KOPT-K1 (cell line): Measurements from ENCODE around the gene CCNL2.
A peak's percentile ranks its signal among the peaks of the same experiment; 100 is the strongest.
"Not testable (repeated sequence)": the region's sequence is repeated elsewhere in the genome, so short reads cannot be mapped to it uniquely, and the experiment has no call there.

Experiments used
- H3K27ac ChIP-seq: fragments of 200-600 bp; sonication (generic); 2 replicates; pipeline ENCODE4 v1.5.1; 2016; ENCODE audit warnings: antibody characterized with exemption, mild to moderate bottlenecking, low read depth, low read length; ENCODE audit not compliant: poor library complexity, severe bottlenecking
- H3K36me3 ChIP-seq: fragments of 200-600 bp; sonication (generic); 2 replicates; pipeline ENCODE4 v1.5.1; 2017; ENCODE audit warnings: antibody characterized with exemption, mild to moderate bottlenecking, low read length, moderate library complexity; ENCODE audit not compliant: insufficient read depth
- H3K9me3 ChIP-seq: fragments of 200-600 bp; sonication (generic); 2 replicates; pipeline ENCODE4 v1.5.1; 2017; ENCODE audit warnings: antibody characterized with exemption, low read length, mild to moderate bottlenecking; ENCODE audit not compliant: insufficient read depth, poor library complexity, severe bottlenecking

Gene CCNL2

GRCh38 chr1:1434824-1435105 lies 35.6 kb upstream of the CCNL2 start:
- Histone ChIP-seq H3K27ac (no peak overlapping the region), H3K9me3 (no peaks in the 10 kb centered on the region), H3K36me3 (no peaks in the 10 kb centered on the region)

DNA sequence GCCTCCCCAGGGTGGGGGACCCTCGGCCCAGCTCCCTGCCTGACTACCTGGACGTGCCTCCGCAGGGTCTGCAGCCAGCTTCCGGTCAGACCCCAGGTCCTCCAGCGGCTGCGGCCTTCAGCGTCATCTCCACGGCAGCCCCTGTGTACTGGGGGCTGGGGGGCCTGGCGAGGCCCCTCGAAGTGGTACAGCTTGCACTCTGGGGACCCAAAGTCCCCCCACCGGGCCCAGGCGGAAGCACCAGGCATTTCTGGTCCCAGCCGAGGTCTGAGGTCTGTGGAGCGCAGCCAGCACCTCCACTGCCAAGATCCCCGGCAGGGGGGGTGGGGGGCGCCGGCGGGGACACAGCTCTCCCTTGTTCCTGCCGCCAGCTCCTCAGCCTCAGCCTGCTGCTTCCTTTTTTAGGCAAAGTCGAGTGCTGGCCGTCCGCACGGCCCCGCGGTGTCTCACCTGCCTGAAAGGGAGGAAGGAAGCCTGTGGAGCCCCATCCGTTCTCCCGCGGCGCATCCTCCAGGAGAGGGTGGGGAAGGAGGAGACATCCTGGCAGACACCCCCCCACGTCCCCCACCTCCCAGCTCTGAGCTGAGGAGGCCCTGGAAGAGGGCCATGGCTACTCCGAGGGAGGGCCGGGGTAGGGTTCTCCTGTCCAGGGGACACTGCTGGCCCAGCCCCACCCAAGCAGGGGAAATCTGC lies 35.1 kb upstream of the CCNL2 start:
- H3K9me3 ChIP-seq = no peaks in the 10 kb centered on the region
- H3K27ac ChIP-seq = no peak overlapping the region
- H3K36me3 ChIP-seq = no peaks in the 10 kb centered on the region

- Histone ChIP-seq H3K9me3 (no peaks in the 10 kb centered on the region), H3K36me3 (no peaks in the 10 kb centered on the region), H3K27ac (no peak overlapping the region)
These were observed 34.6 kb upstream of the CCNL2 start for GRCh38 chr1:1433804-1434130.

DNA sequence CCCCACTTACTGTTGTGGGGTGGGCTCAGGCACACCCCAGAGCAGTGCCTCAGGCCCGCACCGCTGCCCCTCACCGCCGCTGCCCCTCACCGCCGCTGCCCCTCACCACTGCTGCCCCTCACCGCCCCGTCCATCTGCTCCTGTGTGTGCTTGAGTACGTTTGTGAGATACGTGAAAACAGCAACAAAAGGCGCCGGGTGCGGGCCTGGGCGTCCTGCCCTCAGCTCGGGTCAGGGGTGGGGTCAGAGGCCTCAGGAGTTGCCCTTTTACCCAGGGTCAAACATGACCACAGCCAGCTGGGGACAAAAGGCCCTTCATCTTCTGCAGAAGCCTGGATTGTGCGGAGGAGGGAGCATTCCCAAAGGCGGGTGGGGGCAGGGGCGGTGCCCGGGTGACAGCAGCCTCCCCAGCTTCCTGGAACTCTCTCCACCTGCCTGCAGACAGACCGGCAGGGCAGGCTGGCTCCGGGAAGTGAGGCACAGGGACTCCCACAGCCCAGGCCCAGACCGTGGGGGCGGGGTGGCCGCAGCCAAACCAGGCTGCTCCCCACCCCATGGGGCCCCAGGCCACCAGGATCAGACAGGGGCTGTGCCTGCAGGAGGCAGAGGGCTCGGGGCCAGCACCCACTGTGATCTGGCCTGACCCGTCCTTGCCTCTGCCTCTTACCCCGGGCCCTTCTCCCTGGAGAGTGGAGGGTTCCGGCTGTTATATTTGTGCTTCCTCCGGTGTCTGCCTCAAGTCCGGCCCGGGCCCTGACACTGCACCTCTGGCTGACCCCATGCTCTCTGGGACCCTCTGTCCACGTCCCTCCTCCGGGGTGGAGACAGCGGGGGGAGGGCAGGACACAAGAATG lies 34.0 kb upstream of the CCNL2 start:
- Histone ChIP-seq H3K27ac (no peak overlapping the region), H3K36me3 (no peaks in the 10 kb centered on the region), H3K9me3 (no peaks in the 10 kb centered on the region)

- H3K36me3 ChIP-seq = no peaks in the 10 kb centered on the region
- H3K9me3 ChIP-seq = no peaks in the 10 kb centered on the region
- no peak overlapping the region for H3K27ac ChIP-seq
These were observed 33.3 kb upstream of the CCNL2 start for GRCh38 chr1:1432274-1432950.

DNA sequence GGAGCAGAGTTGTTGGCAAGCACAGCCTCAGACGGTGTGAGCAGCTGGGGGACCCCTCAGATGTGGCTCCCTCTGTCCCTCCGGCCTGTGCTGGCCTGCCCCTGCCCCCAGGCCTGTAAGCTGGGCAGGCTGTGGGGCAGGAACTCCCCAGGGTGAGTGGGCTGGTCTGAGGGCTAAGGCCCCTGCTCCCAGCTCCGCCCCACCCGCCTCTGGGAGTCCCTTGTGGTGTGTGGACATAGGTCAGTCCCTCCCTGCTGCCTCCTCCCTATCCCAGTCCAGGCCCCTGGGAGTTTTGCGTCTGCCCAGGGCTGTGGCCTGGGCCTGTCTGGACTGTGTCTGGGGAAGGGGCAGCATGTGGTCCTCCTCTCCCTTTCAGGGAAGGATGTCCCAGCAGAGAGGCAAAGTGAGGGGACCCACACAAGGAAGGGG lies 32.7 kb upstream of the CCNL2 start:
- H3K27ac ChIP-seq = no peak overlapping the region
- H3K9me3 ChIP-seq = no peaks in the 10 kb centered on the region
- H3K36me3 ChIP-seq = no peaks in the 10 kb centered on the region

DNA sequence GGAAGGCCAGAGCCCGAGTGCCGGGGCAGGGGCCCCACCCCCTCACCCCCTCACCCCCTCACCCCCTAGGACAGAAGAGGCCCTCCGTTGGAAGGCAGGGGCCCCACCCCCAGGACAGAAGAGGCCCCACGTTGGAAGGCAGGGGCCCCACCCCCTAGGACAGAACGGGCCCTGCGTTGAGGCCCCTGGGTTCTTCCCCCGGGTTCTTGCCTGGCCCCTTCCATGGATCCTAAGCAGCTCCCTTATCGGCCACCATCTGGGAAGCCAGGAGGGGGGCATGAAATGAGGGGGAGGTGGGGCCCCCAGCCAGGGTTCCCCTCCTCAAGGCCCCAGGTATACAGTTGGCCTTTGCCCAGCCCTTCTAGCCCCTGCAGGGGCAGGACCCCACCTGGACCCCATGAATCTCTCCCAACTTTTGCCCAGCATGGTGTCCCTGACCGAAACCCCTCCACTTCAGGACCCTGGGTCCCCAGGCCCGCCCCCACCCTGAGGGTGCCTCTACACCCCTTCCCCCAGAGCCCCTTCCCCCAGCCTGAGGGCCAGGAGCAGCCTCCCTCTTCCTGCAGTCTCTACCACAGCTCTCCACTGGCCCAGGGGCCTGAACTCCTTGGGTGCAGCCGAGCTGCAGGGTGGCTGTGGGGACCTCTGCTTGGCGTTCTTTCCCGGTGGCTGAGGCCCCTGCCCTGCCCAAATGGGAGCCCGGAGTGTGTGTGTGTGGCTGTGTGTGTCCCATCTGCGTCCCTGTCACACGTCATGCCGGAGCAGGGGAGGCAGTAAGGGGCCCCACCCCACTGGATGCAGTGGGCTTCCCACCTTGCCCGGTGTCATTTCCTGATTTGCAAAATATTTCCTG lies 32.1 kb upstream of the CCNL2 start:
- H3K27ac ChIP-seq = no peak overlapping the region
- H3K36me3 ChIP-seq = no peaks in the 10 kb centered on the region
- H3K9me3 ChIP-seq = no peaks in the 10 kb centered on the region

DNA sequence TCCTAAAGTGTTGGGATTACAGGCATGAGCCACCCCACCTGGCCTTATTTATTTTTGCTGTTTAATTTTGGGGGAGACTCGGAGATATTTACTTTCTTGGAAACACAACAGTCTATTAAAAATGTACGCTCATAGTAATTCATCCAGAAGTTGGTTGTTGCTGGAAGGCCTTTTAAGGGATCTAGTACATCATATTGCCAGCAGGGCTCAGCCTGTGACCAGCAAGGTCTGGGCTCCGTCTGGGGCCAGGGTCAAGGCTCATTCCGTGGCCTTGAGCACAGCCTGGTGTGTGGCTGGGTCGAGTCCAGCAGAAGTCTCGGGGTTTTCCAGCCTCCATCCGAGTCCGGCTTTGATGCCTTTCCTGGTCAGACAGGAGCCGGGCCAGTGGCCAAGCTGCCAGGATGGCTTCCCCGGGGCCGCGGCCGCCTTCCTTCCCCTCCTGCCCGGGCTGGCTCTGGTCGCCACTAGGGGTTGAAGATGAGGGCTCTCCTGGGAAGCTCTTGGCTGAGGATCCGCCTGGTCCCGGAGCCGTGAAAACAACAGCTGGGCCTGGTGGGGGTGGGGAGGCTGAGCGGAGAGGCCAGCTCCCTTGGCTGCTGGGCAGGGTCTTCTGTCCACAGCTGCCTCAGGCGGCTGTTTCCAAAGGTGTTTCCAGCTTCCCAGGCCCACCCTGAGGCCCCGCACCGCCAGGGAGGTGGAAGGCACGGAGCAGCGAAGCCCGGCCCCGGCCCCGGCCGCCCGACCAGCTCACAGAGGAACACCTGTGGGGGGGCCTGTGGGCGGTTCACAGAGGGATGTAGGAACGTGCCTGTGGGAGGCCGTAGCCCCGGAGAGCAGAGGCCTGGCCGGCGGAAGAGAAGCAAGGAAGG lies 31.2 kb upstream of the CCNL2 start:
- Histone ChIP-seq H3K9me3 (no peaks in the 10 kb centered on the region), H3K36me3 (no peaks in the 10 kb centered on the region), H3K27ac (no peak overlapping the region)

DNA sequence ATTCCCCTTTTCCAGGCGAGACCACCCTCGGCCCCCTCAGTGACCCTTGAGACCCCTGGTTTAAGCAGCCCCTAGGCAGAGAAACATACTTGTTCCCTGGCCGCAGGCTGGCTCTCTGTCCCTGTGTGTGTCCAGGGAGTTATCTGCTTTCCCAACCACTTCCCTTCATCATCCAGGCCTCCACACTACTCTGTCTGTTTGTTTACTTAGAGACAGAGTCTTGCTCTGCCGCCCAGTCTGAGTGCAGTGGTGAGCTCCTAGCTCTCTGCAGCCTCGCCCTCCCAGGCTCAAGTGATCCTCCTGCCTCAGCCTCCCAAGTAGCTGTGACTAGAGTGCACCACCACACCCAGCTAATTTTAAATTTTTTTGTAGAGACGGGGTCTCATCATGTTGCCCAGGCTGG lies 30.5 kb upstream of the CCNL2 start:
- Histone ChIP-seq H3K36me3 (no peaks in the 10 kb centered on the region), H3K9me3 (no peaks in the 10 kb centered on the region), H3K27ac (no peak overlapping the region)

- not testable (repeated sequence) for H3K36me3 ChIP-seq, H3K27ac ChIP-seq
These were observed 29.8 kb upstream of the CCNL2 start for GRCh38 chr1:1428967-1429366.

DNA sequence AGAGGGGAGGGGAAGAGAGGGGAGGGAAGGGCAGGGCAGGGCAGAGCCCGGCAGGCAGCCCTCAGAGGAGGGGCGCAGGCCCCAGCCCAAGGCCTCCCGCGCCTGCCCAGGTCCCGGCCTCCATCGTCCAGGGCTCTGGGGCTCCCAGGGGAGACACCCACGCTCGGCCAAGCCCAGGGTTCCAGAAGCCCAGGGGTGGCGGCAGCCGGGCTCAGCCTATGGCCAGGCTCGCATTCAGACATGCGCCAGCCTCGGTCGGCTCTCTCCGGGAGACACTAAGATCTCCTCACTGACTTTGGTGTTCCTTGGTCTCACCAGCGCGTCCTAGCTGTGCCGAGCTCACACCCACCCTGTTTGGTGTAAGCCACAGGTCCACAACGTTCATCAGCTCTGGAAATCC lies 29.0 kb upstream of the CCNL2 start:
- no peaks in the 10 kb centered on the region for H3K9me3 ChIP-seq
- H3K27ac ChIP-seq = no peak overlapping the region
- H3K36me3 ChIP-seq = no peaks in the 10 kb centered on the region

More at GRCh38 chr1:1428967-1429366, 29.8 kb upstream of the CCNL2 start:
- not testable (repeated sequence) for H3K9me3 ChIP-seq

- H3K27ac ChIP-seq = no peak overlapping the region
- H3K9me3 ChIP-seq = no peaks in the 10 kb centered on the region
- H3K36me3 ChIP-seq = no peaks in the 10 kb centered on the region
These were observed 28.6 kb upstream of the CCNL2 start for GRCh38 chr1:1427820-1428148.

DNA sequence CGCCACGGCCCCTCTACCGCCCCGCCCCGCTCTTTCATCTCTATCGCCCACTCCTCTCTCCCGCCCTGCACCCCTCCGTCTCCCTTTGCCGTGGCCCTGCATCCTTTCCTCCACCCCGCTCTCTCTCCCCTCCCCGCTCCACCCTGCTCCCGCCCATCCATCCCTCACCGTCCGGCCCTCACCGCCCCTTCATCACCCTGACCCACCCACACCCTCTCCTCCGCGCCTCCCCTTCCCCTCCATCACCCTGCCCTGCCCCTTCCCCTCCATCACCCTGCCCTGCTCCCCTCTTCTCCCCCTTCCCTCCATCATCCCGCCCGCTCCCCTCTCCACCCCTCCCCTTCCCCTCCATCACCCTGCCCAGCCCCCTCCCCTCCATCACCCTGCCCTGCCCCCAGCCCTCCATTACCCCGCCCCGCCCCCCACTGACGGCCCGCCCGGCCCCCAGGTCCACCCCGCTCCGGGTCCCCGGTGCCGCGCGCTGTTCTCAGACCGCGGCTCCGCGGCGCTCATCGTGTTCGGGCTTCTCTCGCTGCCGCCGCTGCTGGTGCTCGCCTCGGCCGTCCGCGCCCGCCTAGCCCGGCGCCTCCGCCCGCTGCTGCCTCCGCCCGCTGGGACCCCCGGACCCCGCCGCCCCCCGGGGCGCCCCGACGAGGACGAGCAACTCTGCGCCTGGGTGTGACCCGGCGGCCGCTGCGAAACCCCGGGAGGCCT lies 28.1 kb upstream of the CCNL2 start:
- peak overlapping the region; percentile 83 for H3K27ac ChIP-seq

More for the DNA sequence above, 28.1 kb upstream of the CCNL2 start:
- Histone ChIP-seq H3K36me3 (no peaks in the 10 kb centered on the region), H3K9me3 (no peaks in the 10 kb centered on the region)
